ENCODE results near the gene ALDH2. TPM values are rescaled to one million over a fixed set of nuclear protein-coding genes. Genes with fewer than 3 reads are reported as not detected.

Gene ALDH2
- polyA plus RNA-seq, 1 of the 3 experiments (the other 2 are of a cell fraction) = 67.5 TPM

GRCh38 chr12:111798182-111798581, 31.4 kb downstream of the ALDH2 start:
- Histone ChIP-seq H3K27ac (ENCODE audit: low read depth in 2 of 2, low read length in 1 of 2) (no peak overlapping the region), H2AFZ (ENCODE audit: low read depth) (no peak overlapping the region), H3K9ac (no peak overlapping the region), H3F3A (replicated peaks; ENCODE audit: insufficient read depth) (no peaks in the 10 kb centered on the region), H3K9me3 (no peaks in the 10 kb centered on the region), H3K4me2 (no peak overlapping the region), H4K20me1 (ENCODE audit: insufficient read depth) (no peaks in the 10 kb centered on the region), H3K4me3 (ENCODE audit: low read depth in 2 of 2, low read length in 1 of 2) (no peak overlapping the region), H3K9me2 (no peaks in the 10 kb centered on the region), H3K4me1 (ENCODE audit: control insufficient read depth in 1 of 2, insufficient read depth in 2 of 2, low read depth in 1 of 2, low read length in 1 of 2) (no peaks in the 10 kb centered on the region), H3K27me3 (ENCODE audit: insufficient read depth) (no peaks in the 10 kb centered on the region), H3K36me3 (replicated peaks in 1 of 2; ENCODE audit: control insufficient read depth in 1 of 2, insufficient read depth in 2 of 2, low read length in 1 of 2) (peaks cover 11 to 15% of the 10 kb centered on the region in 2 experiments), H3K79me2 (ENCODE audit: insufficient read depth) (no peaks in the 10 kb centered on the region)
- 92% methylated on average over 3 of the region's 4 CpGs for WGBS (ENCODE audit: low lambda C conversion rate)
- TF ChIP-seq RAD21 (IDR thresholded peaks at IDR 0.05; ENCODE audit: low read length) = no peak
- no peak for TF ChIP-seq MAX (IDR thresholded peaks at IDR 0.05; ENCODE audit: low read depth)
- no peak for TF ChIP-seq JUND (IDR thresholded peaks at IDR 0.05)
- TF ChIP-seq ZBTB33 (IDR thresholded peaks at IDR 0.05; ENCODE audit: borderline replicate concordance, low read depth) = no peak
- no peak for TF ChIP-seq YY1 (IDR thresholded peaks at IDR 0.05; ENCODE audit: low read depth)
- TF ChIP-seq, protein P1, sequence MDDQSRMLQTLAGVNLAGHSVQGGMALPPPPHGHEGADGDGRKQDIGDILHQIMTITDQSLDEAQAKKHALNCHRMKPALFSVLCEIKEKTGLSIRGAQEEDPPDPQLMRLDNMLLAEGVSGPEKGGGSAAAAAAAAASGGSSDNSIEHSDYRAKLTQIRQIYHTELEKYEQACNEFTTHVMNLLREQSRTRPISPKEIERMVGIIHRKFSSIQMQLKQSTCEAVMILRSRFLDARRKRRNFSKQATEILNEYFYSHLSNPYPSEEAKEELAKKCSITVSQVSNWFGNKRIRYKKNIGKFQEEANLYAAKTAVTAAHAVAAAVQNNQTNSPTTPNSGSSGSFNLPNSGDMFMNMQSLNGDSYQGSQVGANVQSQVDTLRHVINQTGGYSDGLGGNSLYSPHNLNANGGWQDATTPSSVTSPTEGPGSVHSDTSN (IDR thresholded peaks at IDR 0.05) = no peak
- TF ChIP-seq TCF12 (IDR thresholded peaks at IDR 0.05) = no peak
- TF ChIP-seq RCOR1 (IDR thresholded peaks at IDR 0.05; ENCODE audit: low read length) = no peak
- TF ChIP-seq EZH2phosphoT487 (IDR thresholded peaks at IDR 0.05; ENCODE audit: borderline replicate concordance, low read depth) = no peak
- ChIA-PET POLR2A (no interaction called here), CTCF (interaction anchor here (4.0 kb wide), 1 partner anchor 15 kb away, joined by 21 read pairs; no protein-coding TSS in a partner anchor)
- DNase-seq = no peak

DNA sequence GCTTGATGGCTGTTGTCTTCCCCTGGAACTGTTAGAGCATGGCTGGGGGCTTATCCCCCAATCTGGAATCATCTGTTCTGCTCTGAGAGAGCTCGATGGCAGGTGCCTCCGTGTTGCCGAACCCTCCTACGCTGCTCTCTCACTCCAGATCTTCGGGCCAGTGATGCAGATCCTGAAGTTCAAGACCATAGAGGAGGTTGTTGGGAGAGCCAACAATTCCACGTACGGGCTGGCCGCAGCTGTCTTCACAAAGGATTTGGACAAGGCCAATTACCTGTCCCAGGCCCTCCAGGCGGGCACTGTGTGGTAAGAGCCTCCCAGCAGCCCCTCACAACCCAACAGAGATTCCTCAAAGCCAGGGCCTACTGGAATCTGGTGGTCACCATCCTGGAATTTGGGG, 33.0 kb downstream of the ALDH2 start:
- no peaks in the 10 kb centered on the region for H3K4me1 ChIP-seq (ENCODE audit: control insufficient read depth in 1 of 2, insufficient read depth in 2 of 2, low read depth in 1 of 2, low read length in 1 of 2)
- TF ChIP-seq FOXJ3 (CRISPR knock-in tag; IDR thresholded peaks at IDR 0.05) (no peak), TCF12 (IDR thresholded peaks at IDR 0.05) (no peak), YY1 (IDR thresholded peaks at IDR 0.05; ENCODE audit: low read depth) (no peak), NFIC (IDR thresholded peaks at IDR 0.05; ENCODE audit: borderline replicate concordance) (no peak), NRF1 (IDR thresholded peaks at IDR 0.05; ENCODE audit: low read depth, low read length) (no peak), EP300 (IDR thresholded peaks at IDR 0.05; ENCODE audit: borderline replicate concordance in 1 of 2, low read depth in 1 of 2, low read length in 1 of 2) (no peak), RXRA (IDR thresholded peaks at IDR 0.05; ENCODE audit: borderline replicate concordance, low read depth) (no peak), RAD21 (IDR thresholded peaks at IDR 0.05; ENCODE audit: low read length) (no peak), POLR2AphosphoS5 (IDR thresholded peaks at IDR 0.05; ENCODE audit: low read depth, low read length) (no peak), GABPA (IDR thresholded peaks at IDR 0.05; ENCODE audit: low read depth) (no peak), CHD2 (IDR thresholded peaks at IDR 0.05; ENCODE audit: low read length, partially characterized antibody) (no peak), FOSL2 (IDR thresholded peaks at IDR 0.05; ENCODE audit: borderline replicate concordance, low read depth) (no peak), TEAD4 (IDR thresholded peaks at IDR 0.05; ENCODE audit: borderline replicate concordance, insufficient read depth) (no peak), TAF1 (IDR thresholded peaks at IDR 0.05; ENCODE audit: borderline replicate concordance, low read depth, low read length) (no peak)
- TF ChIP-seq, protein P2, sequence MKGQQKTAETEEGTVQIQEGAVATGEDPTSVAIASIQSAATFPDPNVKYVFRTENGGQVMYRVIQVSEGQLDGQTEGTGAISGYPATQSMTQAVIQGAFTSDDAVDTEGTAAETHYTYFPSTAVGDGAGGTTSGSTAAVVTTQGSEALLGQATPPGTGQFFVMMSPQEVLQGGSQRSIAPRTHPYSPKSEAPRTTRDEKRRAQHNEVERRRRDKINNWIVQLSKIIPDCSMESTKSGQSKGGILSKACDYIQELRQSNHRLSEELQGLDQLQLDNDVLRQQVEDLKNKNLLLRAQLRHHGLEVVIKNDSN (IDR thresholded peaks at IDR 0.05; ENCODE audit: borderline replicate concordance, low read depth) = no peak
- TF ChIP-seq, protein P1 (IDR thresholded peaks at IDR 0.05) = no peak
- 92% methylated on average over 5 of the region's 9 CpGs for WGBS (ENCODE audit: low lambda C conversion rate)
- H3K9ac ChIP-seq = no peak overlapping the region
- no peak for DNase-seq
- H3K4me2 ChIP-seq = no peak overlapping the region
- no peaks in the 10 kb centered on the region for H4K20me1 ChIP-seq (ENCODE audit: insufficient read depth)
- ChIA-PET POLR2A (no interaction called here), CTCF (interaction anchor here (0.9 to 4.0 kb wide), 2 partner anchors 13 to 47 kb away, joined by 4 to 21 read pairs; no protein-coding TSS in a partner anchor)
- no peaks in the 10 kb centered on the region for H3K79me2 ChIP-seq (ENCODE audit: insufficient read depth)
- H3F3A ChIP-seq (replicated peaks; ENCODE audit: insufficient read depth) = no peaks in the 10 kb centered on the region
- H3K36me3 ChIP-seq (replicated peaks in 1 of 2; ENCODE audit: control insufficient read depth in 1 of 2, insufficient read depth in 2 of 2, low read length in 1 of 2) = peaks cover 9 to 15% of the 10 kb centered on the region in 2 experiments
- H3K9me3 ChIP-seq = no peaks in the 10 kb centered on the region
- H3K4me3 ChIP-seq (ENCODE audit: low read depth in 2 of 2, low read length in 1 of 2) = no peak overlapping the region
- H3K9me2 ChIP-seq = no peaks in the 10 kb centered on the region
- no peaks in the 10 kb centered on the region for H3K27me3 ChIP-seq (ENCODE audit: insufficient read depth)
- H2AFZ ChIP-seq (ENCODE audit: low read depth) = no peak overlapping the region
- H3K27ac ChIP-seq (ENCODE audit: low read depth in 2 of 2, low read length in 1 of 2) = no peak overlapping the region
